ENCODE data around the gene BICC1. TPM values are rescaled to one million over a fixed set of nuclear protein-coding genes. Genes with fewer than 3 reads are reported as not detected.

BICC1 gene
- total RNA-seq, 1 experiment from 2014 or later = 0.57 TPM

DNA sequence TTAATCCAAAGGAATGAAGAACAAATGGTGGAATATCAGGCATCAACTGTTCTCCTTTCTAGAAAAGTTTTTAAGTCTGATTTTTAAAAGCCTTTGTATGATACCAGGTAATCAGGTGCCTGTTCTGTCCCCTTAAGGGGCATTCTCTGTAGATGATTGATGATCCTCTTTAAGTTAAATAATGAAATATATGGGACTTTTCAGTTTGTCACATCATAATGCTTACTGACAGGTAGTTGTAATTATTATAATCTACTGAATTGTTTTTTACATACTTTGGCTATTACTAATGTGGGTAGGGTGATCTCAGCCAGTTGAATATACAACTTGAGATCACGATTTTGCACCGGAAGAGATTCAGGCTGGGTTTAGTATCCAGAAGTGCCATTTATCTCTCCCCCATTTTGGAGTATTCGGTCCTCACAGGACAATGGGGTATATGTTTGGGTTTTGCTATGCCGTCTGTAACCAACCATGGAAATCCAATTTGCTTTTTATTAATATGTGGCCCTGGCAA, 330.2 kb downstream of the BICC1 start:
- no peak for DNase-seq
- Histone ChIP-seq H3K23me2 (ENCODE audit: insufficient read length, low read depth, low read length, poor library complexity, severe bottlenecking) (no peaks in the 10 kb centered on the region), H4K91ac (ENCODE audit: insufficient read length, low read depth, low read length) (no peak overlapping the region), H2AFZ (ENCODE audit: low read length) (no peak overlapping the region), H3K56ac (ENCODE audit: insufficient read length, low read depth, low read length) (no peak overlapping the region), H3K4me2 (ENCODE audit: insufficient read depth, insufficient read length, low read length) (no peak overlapping the region), H2BK120ac (ENCODE audit: low read depth, low read length, poor library complexity, severe bottlenecking) (no peak overlapping the region), H3K79me1 (ENCODE audit: insufficient read depth, low read depth, low read length, poor library complexity, severe bottlenecking) (no peaks in the 10 kb centered on the region), H3K9me3 (ENCODE audit: control insufficient read depth, low read depth, low read length) (no peaks in the 10 kb centered on the region), H3T11ph (ENCODE audit: low read length) (no peak overlapping the region), H4K8ac (replicated peaks; ENCODE audit: insufficient read length, low read depth, low read length) (no peak overlapping the region), H2BK15ac (ENCODE audit: low read depth, low read length) (no peak overlapping the region), H4K20me1 (ENCODE audit: control insufficient read depth, insufficient read depth, insufficient read length) (no peaks in the 10 kb centered on the region), H2BK12ac (ENCODE audit: insufficient read length, low read depth, low read length) (no peak overlapping the region), H3K27ac (ENCODE audit: insufficient read length, low read depth, low read length) (no peak overlapping the region), H2BK20ac (ENCODE audit: low read depth, low read length, poor library complexity, severe bottlenecking) (no peak overlapping the region), H3K27me3 (ENCODE audit: insufficient read depth, low read length) (no peaks in the 10 kb centered on the region), H2BK5ac (ENCODE audit: insufficient read length, low read length) (no peak overlapping the region), H3K18ac (ENCODE audit: insufficient read length, low read depth, low read length) (no peak overlapping the region), H2AK5ac (ENCODE audit: insufficient read length, low read length) (no peak overlapping the region), H3K14ac (ENCODE audit: insufficient read depth, low read length) (no peak overlapping the region), H3K79me2 (ENCODE audit: insufficient read depth, low read length) (no peaks in the 10 kb centered on the region), H4K5ac (ENCODE audit: insufficient read length, low read depth, low read length) (no peak overlapping the region), H3K23ac (ENCODE audit: insufficient read length, low read depth, low read length) (no peak overlapping the region), H3K9ac (ENCODE audit: extremely low read depth, insufficient read length, low read length) (no peak overlapping the region), H3K4ac (ENCODE audit: low read depth, low read length) (no peak overlapping the region), H3K4me1 (ENCODE audit: insufficient read depth, low read length) (no peaks in the 10 kb centered on the region)
- Mint-ChIP-seq H3K4me1 (peaks cover 9 to 10% of the 10 kb centered on the region in 2 experiments), H3K36me3 (ENCODE audit: insufficient read depth in 1 of 3, low read depth in 3 of 3) (no peaks in the 10 kb centered on the region), H3K27ac (no peak overlapping the region), H3K4me3 (no peak overlapping the region), H3K9me3 (no peaks in the 10 kb centered on the region), H3K27me3 (ENCODE audit: low read depth) (no peaks in the 10 kb centered on the region; the same call in 1 of the 2 replicates)
- TF ChIP-seq, protein P1, sequence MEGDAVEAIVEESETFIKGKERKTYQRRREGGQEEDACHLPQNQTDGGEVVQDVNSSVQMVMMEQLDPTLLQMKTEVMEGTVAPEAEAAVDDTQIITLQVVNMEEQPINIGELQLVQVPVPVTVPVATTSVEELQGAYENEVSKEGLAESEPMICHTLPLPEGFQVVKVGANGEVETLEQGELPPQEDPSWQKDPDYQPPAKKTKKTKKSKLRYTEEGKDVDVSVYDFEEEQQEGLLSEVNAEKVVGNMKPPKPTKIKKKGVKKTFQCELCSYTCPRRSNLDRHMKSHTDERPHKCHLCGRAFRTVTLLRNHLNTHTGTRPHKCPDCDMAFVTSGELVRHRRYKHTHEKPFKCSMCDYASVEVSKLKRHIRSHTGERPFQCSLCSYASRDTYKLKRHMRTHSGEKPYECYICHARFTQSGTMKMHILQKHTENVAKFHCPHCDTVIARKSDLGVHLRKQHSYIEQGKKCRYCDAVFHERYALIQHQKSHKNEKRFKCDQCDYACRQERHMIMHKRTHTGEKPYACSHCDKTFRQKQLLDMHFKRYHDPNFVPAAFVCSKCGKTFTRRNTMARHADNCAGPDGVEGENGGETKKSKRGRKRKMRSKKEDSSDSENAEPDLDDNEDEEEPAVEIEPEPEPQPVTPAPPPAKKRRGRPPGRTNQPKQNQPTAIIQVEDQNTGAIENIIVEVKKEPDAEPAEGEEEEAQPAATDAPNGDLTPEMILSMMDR (conservative IDR thresholded peaks at IDR 0.05) = no peak
- no CpG with 5 or more reads among the region's 4 CpGs for WGBS (ENCODE audit: extremely low coverage, insufficient read length, low lambda C conversion rate)

Measured in H9 (cell line).